ENCODE data around the gene ACSF3. TPM values are rescaled to one million over a fixed set of nuclear protein-coding genes. Genes with fewer than 3 reads are reported as not detected.

Gene ACSF3
- total RNA-seq = 10 to 100 TPM; 34.8 to 35.5 TPM
- polyA plus RNA-seq (2013, experiment 1 of 2) = 16.8 TPM
- polyA plus RNA-seq (2013, experiment 2 of 2) = 16.0 TPM
- long read RNA-seq, experiment 1, full-length matches to known transcripts = 5 of 10 reads
- long read RNA-seq, experiment 1, partial matches to known transcripts = 3 of 10 reads
- long read RNA-seq, experiment 1, other reads (novel, unspliced or antisense) = 2 of 10 reads
- long read RNA-seq, experiment 2, full-length matches to known transcripts = 8 of 16 reads
- long read RNA-seq, experiment 2, partial matches to known transcripts = 1 of 16 reads
- long read RNA-seq, experiment 2, other reads (novel, unspliced or antisense) = 7 of 16 reads
- long read RNA-seq, experiment 3, full-length matches to known transcripts = 125 of 169 reads
- long read RNA-seq, experiment 3, partial matches to known transcripts = 6 of 169 reads
- long read RNA-seq, experiment 3, other reads (novel, unspliced or antisense) = 38 of 169 reads
- long read RNA-seq, experiment 4, partial matches to known transcripts = 3 of 13 reads
- long read RNA-seq, experiment 4, other reads (novel, unspliced or antisense) = 7 of 13 reads

GRCh38 chr16:89093602-89094251, at the start of gene ACSF3:
TSS of gene ACSF3 (plus strand) at chr16:89093852. CDS start at chr16:89100682, 6,830 bp downstream.
- peak; percentile 70 for DNase-seq
- H3K27ac Mint-ChIP-seq = peak within 1 kb of the TSS; percentile 80
- H3K4me1 Mint-ChIP-seq = peaks cover 31% of the 10 kb centered on the region

GRCh38 chr16:89044418-89045180, 49.1 kb upstream of the ACSF3 start:
- no peak overlapping the region for H3K27ac Mint-ChIP-seq
- DNase-seq = no peak
- 85 to 91% methylated on average over 15 to 26 of the region's 29 CpGs for WGBS, 2 experiments (ENCODE audit: insufficient coverage in 1 of 2, insufficient read length in 1 of 2)
- no peaks in the 10 kb centered on the region for H3K9me3 Mint-ChIP-seq
- H3K36me3 ChIP-seq (ENCODE audit: control insufficient read depth, insufficient read depth, low read length) = no peaks in the 10 kb centered on the region
- no peak for TF ChIP-seq CTCF (conservative IDR thresholded peaks at IDR 0.05)
- no peaks in the 10 kb centered on the region for H3K36me3 Mint-ChIP-seq (ENCODE audit: low read depth)
- no peaks in the 10 kb centered on the region for H3K4me1 ChIP-seq (ENCODE audit: control insufficient read depth, insufficient read depth, low read length)
- H3K4me3 ChIP-seq (ENCODE audit: low read length) = no peak overlapping the region
- H3K9me3 ChIP-seq (ENCODE audit: control insufficient read depth, low read length) = no peaks in the 10 kb centered on the region
- no peaks in the 10 kb centered on the region for H3K27me3 Mint-ChIP-seq (ENCODE audit: insufficient read depth)
- no peak overlapping the region for H3K4me3 Mint-ChIP-seq
- H3K4me1 Mint-ChIP-seq = no peaks in the 10 kb centered on the region
- no peaks in the 10 kb centered on the region for H3K27me3 ChIP-seq (ENCODE audit: control insufficient read depth, insufficient read depth, low read length, poor library complexity, severe bottlenecking)
- no peak overlapping the region for H3K9ac ChIP-seq (ENCODE audit: extremely low read depth, low read length, poor library complexity, severe bottlenecking)
- no peak overlapping the region for H3K27ac ChIP-seq (ENCODE audit: low read depth, low read length)

More at GRCh38 chr16:89093602-89094251, at the start of gene ACSF3:
- no peaks in the 10 kb centered on the region for H3K9me3 ChIP-seq (ENCODE audit: control insufficient read depth, low read length)
- peaks cover 42% of the 10 kb centered on the region for H3K27me3 ChIP-seq (ENCODE audit: control insufficient read depth, insufficient read depth, low read length, poor library complexity, severe bottlenecking)
- Mint-ChIP-seq H3K4me3 (peak within 1 kb of the TSS; percentile 82), H3K36me3 (ENCODE audit: low read depth) (peaks cover 5% of the 10 kb centered on the region), H3K9me3 (no peaks in the 10 kb centered on the region), H3K27me3 (ENCODE audit: insufficient read depth) (peaks cover 31% of the 10 kb centered on the region)
- H3K36me3 ChIP-seq (ENCODE audit: control insufficient read depth, insufficient read depth, low read length) = peaks cover under 1% of the 10 kb centered on the region
- no peak for TF ChIP-seq CTCF (conservative IDR thresholded peaks at IDR 0.05)
- H3K4me1 ChIP-seq (ENCODE audit: control insufficient read depth, insufficient read depth, low read length) = peaks cover 7% of the 10 kb centered on the region
- H3K9ac ChIP-seq (ENCODE audit: extremely low read depth, low read length, poor library complexity, severe bottlenecking) = peak within 1 kb of the TSS; percentile 57
- peak within 1 kb of the TSS; percentile 87 for H3K4me3 ChIP-seq (ENCODE audit: low read length)
- no peak within 1 kb of the TSS for H3K27ac ChIP-seq (ENCODE audit: low read depth, low read length)
- 1% methylated on average over 36 to 110 of the region's 110 CpGs for WGBS, 2 experiments (ENCODE audit: insufficient coverage in 1 of 2, insufficient read length in 1 of 2)

- Histone ChIP-seq H3K9me3 (ENCODE audit: control insufficient read depth, low read length) (no peaks in the 10 kb centered on the region), H3K4me1 (ENCODE audit: control insufficient read depth, insufficient read depth, low read length) (no peaks in the 10 kb centered on the region), H3K9ac (ENCODE audit: extremely low read depth, low read length, poor library complexity, severe bottlenecking) (no peak overlapping the region), H3K27ac (ENCODE audit: low read depth, low read length) (no peak overlapping the region), H3K27me3 (ENCODE audit: control insufficient read depth, insufficient read depth, low read length, poor library complexity, severe bottlenecking) (no peaks in the 10 kb centered on the region), H3K36me3 (ENCODE audit: control insufficient read depth, insufficient read depth, low read length) (no peaks in the 10 kb centered on the region), H3K4me3 (ENCODE audit: low read length) (no peak overlapping the region)
- Mint-ChIP-seq H3K4me1 (no peaks in the 10 kb centered on the region), H3K27ac (no peak overlapping the region), H3K36me3 (ENCODE audit: low read depth) (no peaks in the 10 kb centered on the region), H3K9me3 (no peaks in the 10 kb centered on the region), H3K27me3 (ENCODE audit: insufficient read depth) (no peaks in the 10 kb centered on the region), H3K4me3 (no peak overlapping the region)
- no peak for DNase-seq
- TF ChIP-seq CTCF (conservative IDR thresholded peaks at IDR 0.05) = no peak
- WGBS, 2 experiments (ENCODE audit: insufficient coverage in 1 of 2, insufficient read length in 1 of 2) = 84 to 87% methylated on average over 12 of the region's 12 CpGs
Observed at GRCh38 chr16:89045181-89045815, 48.4 kb upstream of the ACSF3 start.
